ENCODE results near the gene LDB3. TPM values are rescaled to one million over a fixed set of nuclear protein-coding genes. Genes with fewer than 3 reads are reported as not detected.
"Not testable (repeated sequence)": the region's sequence is repeated elsewhere in the genome, so short reads cannot be mapped to it uniquely, and the experiment has no call there.

LDB3 gene
- total RNA-seq, 1 donor from 2014 or later, result 0.46 TPM

GRCh38 chr10:86644794-86645445, 23.4 kb upstream of the LDB3 start:
- no peak overlapping the region for H3K27ac Mint-ChIP-seq (ENCODE audit: unreplicated experiment)
- no peaks in the 10 kb centered on the region for H3K27me3 Mint-ChIP-seq (ENCODE audit: unreplicated experiment)
- H3K4me1 Mint-ChIP-seq (ENCODE audit: unreplicated experiment), result peaks cover 45% of the 10 kb centered on the region

GRCh38 chr10:86645621-86646165, 22.6 kb upstream of the LDB3 start:
- peaks cover 49% of the 10 kb centered on the region for H3K4me1 Mint-ChIP-seq (ENCODE audit: unreplicated experiment)
- H3K27me3 Mint-ChIP-seq (ENCODE audit: unreplicated experiment); H3K9me3 Mint-ChIP-seq (ENCODE audit: unreplicated experiment); H3K36me3 Mint-ChIP-seq (ENCODE audit: unreplicated experiment); H3K4me3 Mint-ChIP-seq (ENCODE audit: unreplicated experiment); H3K27ac Mint-ChIP-seq (ENCODE audit: unreplicated experiment); DNase-seq (ENCODE audit: extremely low spot score, unreplicated experiment): not testable (repeated sequence)

More at GRCh38 chr10:86644794-86645445, 23.4 kb upstream of the LDB3 start:
- no peak for TF ChIP-seq CTCF (IDR thresholded peaks at IDR 0.05)
- no peak overlapping the region for H3K4me3 Mint-ChIP-seq (ENCODE audit: unreplicated experiment)
- no peaks in the 10 kb centered on the region for H3K36me3 Mint-ChIP-seq (ENCODE audit: unreplicated experiment)
- DNase-seq (ENCODE audit: extremely low spot score, unreplicated experiment), result no peak
- H3K9me3 Mint-ChIP-seq (ENCODE audit: unreplicated experiment), result no peaks in the 10 kb centered on the region

GRCh38 chr10:86646532-86646931, 21.8 kb upstream of the LDB3 start:
- Mint-ChIP-seq H3K4me1 (ENCODE audit: unreplicated experiment) (peaks cover 49% of the 10 kb centered on the region), H3K9me3 (ENCODE audit: unreplicated experiment) (no peaks in the 10 kb centered on the region), H3K27ac (ENCODE audit: unreplicated experiment) (no peak overlapping the region), H3K27me3 (ENCODE audit: unreplicated experiment) (no peaks in the 10 kb centered on the region), H3K36me3 (ENCODE audit: unreplicated experiment) (no peaks in the 10 kb centered on the region), H3K4me3 (ENCODE audit: unreplicated experiment) (no peak overlapping the region)
- no peak for TF ChIP-seq CTCF (IDR thresholded peaks at IDR 0.05)
- no peak for DNase-seq (ENCODE audit: extremely low spot score, unreplicated experiment)

GRCh38 chr10:86646933-86647332, 21.4 kb upstream of the LDB3 start:
- Mint-ChIP-seq H3K27me3 (ENCODE audit: unreplicated experiment) (no peaks in the 10 kb centered on the region), H3K36me3 (ENCODE audit: unreplicated experiment) (no peaks in the 10 kb centered on the region), H3K4me3 (ENCODE audit: unreplicated experiment) (no peak overlapping the region), H3K9me3 (ENCODE audit: unreplicated experiment) (no peaks in the 10 kb centered on the region), H3K4me1 (ENCODE audit: unreplicated experiment) (peaks cover 49% of the 10 kb centered on the region), H3K27ac (ENCODE audit: unreplicated experiment) (no peak overlapping the region)
- no peak for DNase-seq (ENCODE audit: extremely low spot score, unreplicated experiment)
- TF ChIP-seq CTCF (IDR thresholded peaks at IDR 0.05), result no peak

GRCh38 chr10:86647773-86648703, 20.3 kb upstream of the LDB3 start:
- no peaks in the 10 kb centered on the region for H3K9me3 Mint-ChIP-seq (ENCODE audit: unreplicated experiment)
- H3K4me3 Mint-ChIP-seq (ENCODE audit: unreplicated experiment), result peak overlapping the region; percentile 23
- H3K27ac Mint-ChIP-seq (ENCODE audit: unreplicated experiment), result peak overlapping the region; percentile 65
- no peaks in the 10 kb centered on the region for H3K27me3 Mint-ChIP-seq (ENCODE audit: unreplicated experiment)
- no peak for DNase-seq (ENCODE audit: extremely low spot score, unreplicated experiment)
- no peak for TF ChIP-seq CTCF (IDR thresholded peaks at IDR 0.05)
- no peaks in the 10 kb centered on the region for H3K36me3 Mint-ChIP-seq (ENCODE audit: unreplicated experiment)
- H3K4me1 Mint-ChIP-seq (ENCODE audit: unreplicated experiment), result peaks cover 56% of the 10 kb centered on the region

All from osteocyte (in vitro differentiated cells).